Lung (tissue), 12 donors: ENCODE measurements around the gene MYO18A. TPM values are rescaled to one million over a fixed set of nuclear protein-coding genes. Genes with fewer than 3 reads are reported as not detected.

ENCODE experiments used
- ATAC-seq: fragments of 200-7000 bp; cut with Tn5 transposase; one replicate; pipeline ENCODE4 v1.9.1; 2020; ENCODE audit warnings: moderate number of reproducible peaks; ENCODE audit not compliant: insufficient read depth, low FRiP score
- DNase-seq, 3 donors: peaks; one replicate each; pipeline ENCODE4 v3.0.0-alpha.2; 2013 to 2017
- H3K27ac ChIP-seq, 2 donors: one replicate each; pipeline ENCODE4 v1.5.1; 2013; ENCODE audit warnings: mild to moderate bottlenecking in 2 of 2, moderate library complexity in 2 of 2, control low read depth in 1 of 2, inconsistent platforms in 1 of 2, low read depth in 1 of 2, low read length in 1 of 2
- H3K27me3 ChIP-seq, 3 donors: one replicate each; pipeline ENCODE4 v1.5.1; 2013; ENCODE audit warnings: low read length in 2 of 3; ENCODE audit not compliant: control insufficient read depth in 3 of 3, insufficient read depth in 3 of 3
- H3K36me3 ChIP-seq, 4 donors: one replicate each; pipeline ENCODE4 v1.5.1; 2013; ENCODE audit warnings: low read length in 4 of 4, mild to moderate bottlenecking in 1 of 4, moderate library complexity in 1 of 4; ENCODE audit not compliant: control insufficient read depth in 4 of 4, insufficient read depth in 4 of 4
- H3K4me1 ChIP-seq, 5 donors: one replicate each; pipeline ENCODE4 v1.5.1; 2013; ENCODE audit warnings: low read length in 5 of 5, mild to moderate bottlenecking in 2 of 5, moderate library complexity in 1 of 5; ENCODE audit not compliant: control insufficient read depth in 5 of 5, insufficient read depth in 5 of 5
- H3K4me3 ChIP-seq: one replicate; pipeline ENCODE4 v1.5.1; 2013; ENCODE audit warnings: mild to moderate bottlenecking, control low read depth, moderate library complexity
- H3K9ac ChIP-seq, 2 donors: one replicate each; pipeline ENCODE4 v1.5.1; 2013; ENCODE audit warnings: low read length in 2 of 2, control low read depth in 1 of 2; ENCODE audit not compliant: insufficient read depth in 1 of 2
- H3K9me3 ChIP-seq, 4 donors: one replicate each; pipeline ENCODE4 v1.5.1; 2013; ENCODE audit warnings: low read length in 3 of 4, mild to moderate bottlenecking in 1 of 4, moderate library complexity in 1 of 4; ENCODE audit not compliant: control insufficient read depth in 4 of 4, insufficient read depth in 3 of 4
- WGBS, 2 donors: extraction: QIAGEN DNeasy Blood & Tissue Kit; methylation state at CpG; one replicate each; pipeline ENCODE4 v1.1.7; 2013; 5-methylcytosine and 5-hydroxymethylcytosine counted together
- polyA plus RNA-seq, 2 donors: library from polyadenylated mRNA; stranded (reverse); fragments of 200-250 nt; gene quantifications; one replicate each; pipeline ENCODE4 v1.2.1, GENCODE V29; 2013
- total RNA-seq, 2 donors: library from RNA; depleted of rRNA in 1 of 2; stranded (reverse); fragments of >200 nt in 1 of 2; gene quantifications; one replicate each; pipeline ENCODE4 v1.2.1, GENCODE V29; 2014 to 2021
- TF ChIP-seq, protein P1 (sequence below): IDR thresholded peaks from 2 replicates; pipeline ENCODE4 v1.5.1; 2012; ENCODE audit warnings: mild to moderate bottlenecking; ENCODE audit errors: control extremely low read depth, extremely low read depth
- donor health status: control.
- donor health status: control.
- donor health status: Bipolar disorder and iron deficiency.
- donor health status: healthy.
- donor health status: DM: yes; HTN: yes; CAD: no.

MYO18A gene
- total and polyA plus RNA-seq, 4 donors = 19.0 to 65.2 (median 49.3) TPM

DNA sequence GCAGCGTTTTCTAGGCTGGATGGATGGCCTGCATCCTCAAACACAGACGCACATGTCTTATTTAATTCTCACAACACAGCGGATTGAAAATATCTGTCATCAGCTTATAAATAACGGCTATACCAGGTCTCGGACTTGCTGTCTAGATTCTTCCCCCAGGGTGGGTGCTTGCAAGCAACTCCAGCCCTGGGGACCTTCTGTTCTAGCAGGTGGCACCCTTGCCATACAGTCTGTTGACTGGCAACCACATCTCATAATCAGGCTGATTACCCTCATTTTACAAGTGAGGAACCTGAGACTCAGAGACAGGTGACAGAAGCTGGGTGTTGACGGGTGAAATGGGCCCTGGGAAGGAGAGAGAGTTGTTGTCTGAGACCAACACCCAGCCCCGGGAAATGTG lies 158.1 kb downstream of the MYO18A start:
- no peaks in the 10 kb centered on the region for H3K9me3 ChIP-seq
- no peak overlapping the region for H3K27ac ChIP-seq
- H3K36me3 ChIP-seq = no peaks in the 10 kb centered on the region
- ATAC-seq (no peak), DNase-seq (no peak)
- H3K4me1 ChIP-seq = peaks cover 0 to 8% (median 0%) of the 10 kb centered on the region in 5 donors
- no peak overlapping the region for H3K9ac ChIP-seq
- H3K4me3 ChIP-seq = no peak overlapping the region
- WGBS, 2 donors = 90 to 93% methylated on average over 7 of the region's 7 CpGs
- TF ChIP-seq, protein P1, sequence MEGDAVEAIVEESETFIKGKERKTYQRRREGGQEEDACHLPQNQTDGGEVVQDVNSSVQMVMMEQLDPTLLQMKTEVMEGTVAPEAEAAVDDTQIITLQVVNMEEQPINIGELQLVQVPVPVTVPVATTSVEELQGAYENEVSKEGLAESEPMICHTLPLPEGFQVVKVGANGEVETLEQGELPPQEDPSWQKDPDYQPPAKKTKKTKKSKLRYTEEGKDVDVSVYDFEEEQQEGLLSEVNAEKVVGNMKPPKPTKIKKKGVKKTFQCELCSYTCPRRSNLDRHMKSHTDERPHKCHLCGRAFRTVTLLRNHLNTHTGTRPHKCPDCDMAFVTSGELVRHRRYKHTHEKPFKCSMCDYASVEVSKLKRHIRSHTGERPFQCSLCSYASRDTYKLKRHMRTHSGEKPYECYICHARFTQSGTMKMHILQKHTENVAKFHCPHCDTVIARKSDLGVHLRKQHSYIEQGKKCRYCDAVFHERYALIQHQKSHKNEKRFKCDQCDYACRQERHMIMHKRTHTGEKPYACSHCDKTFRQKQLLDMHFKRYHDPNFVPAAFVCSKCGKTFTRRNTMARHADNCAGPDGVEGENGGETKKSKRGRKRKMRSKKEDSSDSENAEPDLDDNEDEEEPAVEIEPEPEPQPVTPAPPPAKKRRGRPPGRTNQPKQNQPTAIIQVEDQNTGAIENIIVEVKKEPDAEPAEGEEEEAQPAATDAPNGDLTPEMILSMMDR = no peak
- peaks cover 4 to 46% (median 25%) of the 10 kb centered on the region in 3 donors for H3K27me3 ChIP-seq

DNA sequence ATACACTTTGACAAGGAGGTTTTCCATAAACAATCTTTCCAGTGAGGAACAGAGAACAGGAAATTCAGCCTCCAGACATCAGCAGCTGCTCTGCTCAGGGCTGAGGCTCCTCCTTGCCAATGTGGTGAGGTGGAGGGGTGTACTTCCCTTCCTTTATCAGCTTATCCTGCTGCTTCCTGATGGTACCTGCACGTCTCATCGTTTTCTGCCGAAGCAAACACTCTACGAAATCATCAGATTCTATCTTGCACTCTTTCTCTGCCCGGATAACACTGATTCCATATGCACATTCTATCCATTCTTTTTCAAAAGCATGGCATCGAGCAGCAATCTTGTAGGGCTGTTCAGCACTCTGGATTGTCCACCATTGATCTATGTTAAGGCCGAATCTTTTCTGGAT lies 159.0 kb downstream of the MYO18A start:
- Histone ChIP-seq H3K4me1 (peaks cover 0 to 8% (median 0%) of the 10 kb centered on the region in 5 donors), H3K4me3 (no peak overlapping the region), H3K27me3 (peaks cover 4 to 51% (median 27%) of the 10 kb centered on the region in 3 donors), H3K9me3 (no peaks in the 10 kb centered on the region), H3K27ac (no peak overlapping the region), H3K36me3 (no peaks in the 10 kb centered on the region), H3K9ac (no peak overlapping the region)
- ATAC-seq = no peak
- no peak for DNase-seq
- WGBS, 2 donors = 48 to 55% methylated on average over 7 of the region's 7 CpGs
- TF ChIP-seq, protein P1 = no peak

Other genes starting within 250 kb of the MYO18A start
- 10 to 100 TPM; 51.5 to 59.1 TPM for gene PHF12, start 228.9 kb downstream of the MYO18A start, total RNA-seq
- 10 to 100 TPM; 12.6 to 23.1 TPM for gene PHF12, start 228.9 kb downstream of the MYO18A start, polyA plus RNA-seq
- gene SEZ6, start 174.4 kb downstream of the MYO18A start, total RNA-seq = under 1 TPM in 1 of 2 donors, not detected in 1; 0.54 TPM
- under 1 TPM; 0.07 to 0.18 TPM for gene SEZ6, start 174.4 kb downstream of the MYO18A start, polyA plus RNA-seq
- 1 to 10 TPM; 1.4 to 1.9 TPM for gene PIPOX, start 137.3 kb downstream of the MYO18A start, total RNA-seq
- under 1 TPM; 0.27 to 0.39 TPM for gene PIPOX, start 137.3 kb downstream of the MYO18A start, polyA plus RNA-seq
- not detected for gene CRYBA1, start 66.5 kb upstream of the MYO18A start, total RNA-seq
- gene CRYBA1, start 66.5 kb upstream of the MYO18A start, polyA plus RNA-seq = not detected
- 10 to 100 TPM; 47.1 to 71.6 TPM for gene NUFIP2, start 113.8 kb upstream of the MYO18A start, total RNA-seq
- 10 to 100 TPM; 10.2 to 12.2 TPM for gene NUFIP2, start 113.8 kb upstream of the MYO18A start, polyA plus RNA-seq
- 10 to 100 TPM; 64.2 to 81.0 TPM for gene TAOK1, start 210.0 kb upstream of the MYO18A start, total RNA-seq
- 10 to 100 TPM in 1 of 2 donors, 1 to 10 TPM in 1; 8.8 to 10.5 TPM for gene TAOK1, start 210.0 kb upstream of the MYO18A start, polyA plus RNA-seq